Amniotic stem cell (primary cell): ENCODE data around the gene SBF2.
"Not testable (repeated sequence)": the region's sequence is repeated elsewhere in the genome, so short reads cannot be mapped to it uniquely, and the experiment has no call there.

Experiments used
- DNase-seq: peaks from one replicate; lab custom pipeline; 2025; lab: John Stamatoyannopoulos, UW

Gene SBF2

DNA sequence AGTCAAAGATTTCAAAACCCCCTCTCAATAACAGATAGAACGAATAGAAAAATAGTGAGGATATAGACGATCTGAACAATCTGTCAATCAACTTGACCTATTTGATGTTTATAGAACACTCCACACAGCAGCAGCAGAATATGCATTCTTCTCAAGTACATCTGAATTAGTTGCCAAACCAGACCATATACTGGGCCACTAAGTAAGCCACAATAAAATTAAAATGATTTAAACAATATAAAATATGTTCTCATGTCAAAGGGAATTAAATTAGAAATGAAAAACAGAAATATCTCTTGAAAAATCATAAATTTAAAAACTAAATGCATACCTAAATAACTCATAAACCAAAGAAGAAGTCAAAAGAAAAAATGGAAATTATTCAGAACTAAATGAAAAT is 229.2 kb downstream of the SBF2 start:
- DNase-seq, result no peak

DNA sequence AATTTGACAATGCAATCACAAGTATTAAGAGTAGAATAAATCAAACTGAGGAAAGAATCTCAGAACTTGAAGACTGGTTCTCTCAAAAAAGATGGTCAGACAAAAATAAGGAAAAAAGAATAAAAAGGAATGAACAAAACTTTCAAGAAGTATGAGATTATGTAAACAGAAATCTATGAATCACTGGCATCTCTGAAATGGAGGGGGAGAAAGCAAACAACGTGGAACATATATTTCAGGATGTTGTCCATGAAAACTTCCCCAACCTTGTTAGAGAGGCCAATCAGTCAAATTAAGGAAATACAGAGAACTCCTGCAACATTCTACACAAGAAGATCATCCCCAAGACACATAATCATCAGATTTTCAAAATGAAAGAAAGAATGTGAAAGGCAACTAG is 235.7 kb downstream of the SBF2 start:
- DNase-seq, result no peak

DNA sequence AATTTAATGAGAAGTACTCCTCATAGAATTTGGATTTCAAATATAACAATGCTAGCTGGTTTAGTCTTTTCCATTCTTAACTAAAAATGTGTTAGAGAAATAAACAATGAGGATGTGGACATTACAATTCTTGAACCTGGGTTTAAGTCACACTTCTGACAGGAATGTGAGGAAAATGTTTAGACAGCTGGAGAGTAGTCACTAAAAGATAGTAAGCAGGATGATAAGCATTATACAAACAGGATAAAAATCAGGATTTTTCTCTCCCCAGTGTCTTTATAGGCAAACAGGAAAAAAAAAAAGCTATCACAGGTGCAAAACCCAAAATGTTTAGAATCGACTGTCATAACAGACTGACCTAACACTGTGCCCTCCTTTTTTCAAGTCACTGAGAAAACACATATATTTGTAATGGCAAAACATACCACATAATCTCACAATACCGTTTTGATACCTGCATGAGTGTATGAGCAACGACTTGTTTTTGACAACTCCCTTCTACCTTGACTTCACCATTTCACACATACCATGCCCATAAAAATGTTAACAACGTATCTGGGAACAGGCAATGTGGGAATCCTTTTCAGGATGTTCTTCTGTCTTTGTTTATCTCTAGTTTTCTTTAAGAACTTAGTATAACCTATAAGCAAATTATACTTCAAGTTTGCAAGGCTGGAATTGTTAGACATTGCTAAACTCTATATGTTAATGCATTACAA is 242.0 kb downstream of the SBF2 start:
- DNase-seq, result no peak

GRCh38 chr11:10050561-10050960 is 243.5 kb downstream of the SBF2 start:
- no peak for DNase-seq

GRCh38 chr11:10049756-10050155 is 244.3 kb downstream of the SBF2 start:
- no peak for DNase-seq

- no peak for DNase-seq
These were observed 245.7 kb downstream of the SBF2 start for GRCh38 chr11:10048350-10048749.

GRCh38 chr11:10044618-10045017 is 249.4 kb downstream of the SBF2 start:
- DNase-seq, result no peak

GRCh38 chr11:10042699-10043098 is 251.3 kb downstream of the SBF2 start:
- no peak for DNase-seq

- DNase-seq, result no peak
These were observed 252.1 kb downstream of the SBF2 start for GRCh38 chr11:10041748-10042446.

DNA sequence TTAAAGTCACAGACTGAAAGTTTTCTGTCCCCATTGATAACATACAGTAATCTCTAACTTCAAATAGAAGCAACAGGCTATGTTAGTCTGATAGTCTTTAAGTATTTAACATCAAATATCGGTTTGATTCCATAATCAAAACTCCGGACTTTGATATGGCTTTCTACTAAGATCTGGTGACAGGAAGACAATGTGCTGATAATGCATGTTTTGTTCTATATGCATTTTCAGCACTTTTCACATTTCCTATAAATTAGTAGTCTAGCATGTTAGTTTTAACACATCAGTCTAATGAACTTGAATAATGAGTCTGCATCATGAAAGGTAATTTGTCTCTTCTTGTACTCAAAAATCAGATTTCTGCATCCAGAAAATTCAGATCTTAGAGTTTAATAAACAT is 252.7 kb downstream of the SBF2 start:
- no peak for DNase-seq

DNA sequence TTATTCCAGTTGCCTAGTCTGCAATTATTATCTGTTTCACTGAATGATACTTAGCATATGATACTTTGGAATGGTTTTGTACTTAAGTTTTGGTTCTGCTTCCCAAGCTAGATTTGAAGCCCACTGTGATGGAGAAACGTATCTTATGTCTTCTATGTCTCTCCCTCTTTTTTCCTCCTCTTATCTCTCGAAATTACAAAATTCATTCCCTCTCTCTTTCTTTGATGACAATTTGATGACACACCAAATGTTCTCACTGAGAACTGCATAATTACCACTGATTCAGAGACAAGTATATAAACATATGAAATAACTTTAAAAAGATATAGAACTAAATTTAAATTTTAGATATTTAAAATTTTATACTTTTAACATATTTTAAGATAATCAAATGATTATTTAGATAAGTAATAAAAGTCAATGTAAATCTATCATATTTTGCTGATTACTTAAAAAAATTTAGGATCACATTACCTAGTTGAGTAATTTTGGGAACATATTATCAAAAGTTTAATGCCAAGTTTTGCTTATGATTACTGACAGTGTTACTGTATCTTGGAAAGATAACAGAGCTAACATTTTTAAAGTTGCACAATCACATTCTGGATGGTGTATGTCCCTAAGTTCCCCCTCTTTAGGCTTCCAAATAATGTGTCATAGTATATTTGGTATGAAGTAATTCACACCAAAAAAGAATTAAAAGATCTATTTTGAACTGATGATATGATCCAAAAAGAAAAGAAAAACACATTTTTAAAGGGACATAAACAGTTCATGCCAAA is 255.3 kb downstream of the SBF2 start:
- no peak for DNase-seq

DNA sequence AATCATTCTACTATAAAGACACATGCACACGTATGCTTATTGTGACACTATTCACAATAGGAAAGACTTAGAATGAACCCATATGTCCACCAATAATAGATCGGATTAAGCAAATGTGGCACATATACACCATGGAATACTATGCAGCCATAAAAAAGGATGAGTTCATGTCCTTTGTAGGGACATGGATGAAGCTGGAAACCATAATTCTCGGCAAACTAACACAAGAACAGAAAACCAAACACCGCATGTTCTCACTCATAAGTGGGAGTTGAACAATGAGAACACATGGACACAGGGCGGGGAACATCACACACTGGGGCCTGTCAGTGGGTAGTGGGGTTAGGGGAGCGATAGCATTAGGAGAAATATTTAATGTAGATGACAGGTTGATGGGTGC is 258.1 kb downstream of the SBF2 start:
- DNase-seq, result not testable (repeated sequence)

DNA sequence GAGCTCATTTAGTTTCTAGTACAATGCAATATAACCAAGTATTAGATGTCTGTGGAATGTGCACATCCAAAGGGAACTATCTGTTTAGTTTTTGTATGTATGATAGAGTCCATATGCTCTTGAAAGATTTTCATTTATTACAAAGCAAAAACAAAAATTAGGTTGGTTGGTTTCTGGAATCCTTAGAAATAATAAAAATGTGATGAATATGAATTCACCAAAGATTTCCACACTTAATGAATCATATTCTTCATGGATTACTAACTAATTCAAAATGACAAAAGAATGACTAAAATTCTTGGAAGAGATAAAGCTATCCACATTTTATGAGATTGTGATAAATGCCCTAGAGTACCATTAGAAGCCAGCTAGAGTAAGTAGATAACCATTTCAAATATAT is 261.1 kb downstream of the SBF2 start:
- no peak for DNase-seq

GRCh38 chr11:10030122-10030490 is 263.9 kb downstream of the SBF2 start:
- no peak for DNase-seq

GRCh38 chr11:10029386-10030121 is 264.5 kb downstream of the SBF2 start:
- no peak for DNase-seq

GRCh38 chr11:10026514-10026913 is 267.5 kb downstream of the SBF2 start:
- peak; percentile 15 for DNase-seq

DNA sequence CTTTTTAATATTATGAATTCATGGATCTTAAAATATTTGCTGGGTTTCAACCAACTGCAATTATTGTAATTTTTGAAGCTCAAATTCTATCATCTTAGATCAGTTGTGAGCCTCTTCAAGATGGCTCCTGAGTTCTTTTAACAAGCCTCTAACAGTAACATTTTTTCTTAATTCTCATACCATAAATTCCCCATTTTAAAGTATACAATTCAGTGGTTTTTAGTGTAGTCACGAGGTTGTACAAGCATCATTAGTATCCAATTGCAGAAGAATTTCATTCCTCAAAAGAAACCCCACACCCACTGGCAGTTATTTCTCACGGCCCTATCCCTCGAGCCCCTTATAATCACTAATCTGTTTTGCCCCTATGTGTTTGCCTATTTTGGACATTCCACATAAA is 270.8 kb downstream of the SBF2 start:
- no peak for DNase-seq

DNA sequence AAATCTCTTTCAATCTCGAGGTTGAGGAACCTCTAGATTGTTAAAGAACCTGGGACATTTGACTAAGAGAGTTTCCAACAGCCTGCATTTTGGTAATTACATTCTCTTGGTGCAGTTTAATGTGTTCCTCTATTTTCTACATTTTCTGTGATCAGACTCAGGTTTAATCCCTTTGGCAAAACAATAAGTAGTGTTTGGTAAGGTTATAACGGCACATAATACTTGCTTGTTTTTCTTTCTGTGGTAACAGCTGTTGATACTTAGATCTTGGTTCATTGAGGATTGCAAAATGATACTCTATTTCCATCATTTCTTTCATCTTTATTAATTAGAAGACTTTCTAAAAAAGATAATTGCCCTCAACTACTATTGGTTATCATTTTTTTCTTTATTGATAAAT is 271.3 kb downstream of the SBF2 start:
- no peak for DNase-seq

GRCh38 chr11:10021563-10021962 is 272.5 kb downstream of the SBF2 start:
- DNase-seq, result no peak

DNA sequence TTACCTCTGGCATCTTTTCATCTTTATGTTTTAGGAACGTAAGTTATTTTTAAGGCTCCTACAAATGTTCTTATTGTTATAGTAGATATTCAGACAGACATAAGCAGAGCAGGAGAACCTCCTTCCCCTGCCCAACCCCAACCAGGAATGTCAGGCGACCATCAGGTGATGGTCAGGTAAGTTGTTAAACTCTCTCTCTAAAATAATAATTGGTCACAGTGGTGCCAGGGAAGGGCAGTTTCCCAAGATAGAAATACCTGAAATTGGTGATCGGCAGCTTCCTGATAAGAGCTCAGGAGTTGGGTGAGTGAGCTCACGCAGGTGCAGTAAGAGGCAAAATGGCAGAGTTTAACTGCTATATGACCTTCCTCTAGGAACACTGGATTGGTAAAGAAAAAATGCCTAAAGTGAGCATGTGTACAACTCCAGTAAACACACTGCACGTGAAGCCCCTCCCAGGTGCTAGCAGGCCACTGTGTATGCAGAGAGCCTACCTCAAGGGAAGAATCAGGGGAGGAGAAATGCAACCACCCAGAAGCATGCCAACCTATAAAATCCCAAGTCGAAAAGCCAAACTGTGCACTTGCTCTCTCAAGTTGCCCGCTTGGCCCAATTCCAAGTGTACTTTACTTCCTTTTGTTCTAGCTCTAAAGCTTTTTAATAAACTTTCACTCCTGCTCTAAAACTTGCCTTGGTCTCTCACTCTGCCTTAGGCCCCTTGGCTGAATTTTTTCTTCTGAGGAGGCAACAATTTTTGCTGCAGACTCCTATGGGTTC is 273.9 kb downstream of the SBF2 start:
- no peak for DNase-seq

DNA sequence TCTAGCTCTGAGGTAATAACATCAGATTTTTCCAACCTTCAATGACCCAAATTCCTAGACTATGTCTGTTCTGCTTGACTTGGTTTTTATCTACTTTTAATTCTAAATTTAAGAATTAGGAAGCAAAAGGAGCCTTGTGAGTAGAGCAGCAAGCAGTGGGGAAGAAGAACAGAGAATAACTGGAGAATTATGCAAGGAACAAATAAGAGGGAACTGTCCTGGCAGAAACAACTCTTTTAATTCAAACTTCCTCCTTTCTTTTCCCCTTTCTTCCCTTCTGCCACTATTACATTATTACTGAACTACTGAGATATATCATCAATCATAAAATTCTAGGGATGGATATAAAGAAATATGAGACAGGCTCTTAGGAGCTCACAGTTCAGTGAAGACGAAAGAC is 276.1 kb downstream of the SBF2 start:
- no peak for DNase-seq

- no peak for DNase-seq
These were observed 277.0 kb downstream of the SBF2 start for GRCh38 chr11:10017050-10017449.
